B cell (primary cell): ENCODE data around the gene BCL2L13. TPM values are rescaled to one million over a fixed set of nuclear protein-coding genes. Genes with fewer than 3 reads are reported as not detected.

ENCODE experiments used
- ATAC-seq: fragments of 200-7000 bp; cut with Tn5 transposase; one replicate; pipeline ENCODE4 v1.10.0; 2021; ENCODE audit warnings: low read depth, mild to moderate bottlenecking, moderate number of reproducible peaks, moderate library complexity
- CTCF ChIA-PET: fragments of 350-600 bp; sonication (Branson Sonifier 250); formaldehyde crosslinking; loops from one replicate; lab custom pipeline; 2021; ENCODE audit warnings: antibody characterized with exemption, inconsistent platforms; lab: Charles Lee
- POLR2A ChIA-PET: fragments of 350-600 bp; sonication (Branson Sonifier 250); formaldehyde crosslinking; loops from one replicate; lab custom pipeline; 2021; ENCODE audit warnings: antibody characterized with exemption; lab: Charles Lee
- DNase-seq: peaks from one replicate; pipeline ENCODE4 v3.0.0; 2013
- H2AFZ ChIP-seq: 2 replicates; pipeline ENCODE4 v1.6.1; 2012; ENCODE audit warnings: mild to moderate bottlenecking, low read depth, low read length; ENCODE audit not compliant: insufficient read depth, poor library complexity, severe bottlenecking
- H3K27ac ChIP-seq, 2 donors: 1 replicate in 1 of 2; 2 replicates in 1 of 2; pipeline ENCODE4 v1.5.1; 2012 to 2013; ENCODE audit warnings: low read length in 2 of 2, mild to moderate bottlenecking in 2 of 2, moderate library complexity in 1 of 2
- H3K27me3 ChIP-seq, 4 experiments: fragments of 200-600 bp in 1 of 4; sonication (generic) in 1 of 4; replicated peaks in 1 of 4; 1 replicate in 2 of 4; 2 replicates in 2 of 4; pipeline versions ENCODE4 v1.6.1 to v1.7.0; 2013 to 2016; ENCODE audit warnings: low read length in 3 of 4, mild to moderate bottlenecking in 2 of 4, mixed read lengths in 1 of 4, moderate library complexity in 1 of 4; ENCODE audit not compliant: insufficient read depth in 4 of 4, control insufficient read depth in 3 of 4; ENCODE audit errors: control extremely low read depth in 1 of 4
- H3K36me3 ChIP-seq, 2 experiments: replicated peaks in 1 of 2; 1 replicate in 1 of 2; 2 replicates in 1 of 2; pipeline versions ENCODE4 v1.6.1 to v1.7.1; 2013; ENCODE audit warnings: low read length in 1 of 2; ENCODE audit not compliant: insufficient read depth in 2 of 2, control insufficient read depth in 1 of 2; ENCODE audit errors: control extremely low read depth in 1 of 2, extremely low read depth in 1 of 2
- H3K4me1 ChIP-seq, 2 donors: fragments of 200-600 bp in 1 of 2; sonication (generic) in 1 of 2; 1 replicate in 1 of 2; 2 replicates in 1 of 2; pipeline versions ENCODE4 v1.5.1 to v1.6.1; 2013 to 2017; ENCODE audit warnings: low read length in 2 of 2; ENCODE audit not compliant: control insufficient read depth in 2 of 2, insufficient read depth in 2 of 2
- H3K4me2 ChIP-seq: replicated peaks from 2 replicates; pipeline ENCODE3; 2012; ENCODE audit warnings: mild to moderate bottlenecking, low read depth, low read length; ENCODE audit not compliant: poor library complexity, severe bottlenecking
- H3K4me3 ChIP-seq, 5 experiments: fragments of 200-600 bp in 1 of 5; sonication (generic) in 1 of 5; 1 replicate in 3 of 5; 2 replicates in 2 of 5; pipeline versions ENCODE4 v1.5.1 to v1.7.0; 2011 to 2016; ENCODE audit warnings: low read length in 4 of 5, mild to moderate bottlenecking in 4 of 5, low read depth in 2 of 5, control low read depth in 1 of 5, moderate library complexity in 1 of 5; ENCODE audit not compliant: insufficient read depth in 1 of 5; ENCODE audit errors: control extremely low read depth in 1 of 5, extremely low read depth in 1 of 5
- H3K79me2 ChIP-seq: fragments of 200-600 bp; sonication (generic); one replicate; pipeline ENCODE4 v1.6.0; 2016; ENCODE audit warnings: low read length; ENCODE audit not compliant: control insufficient read depth, insufficient read depth
- H3K9ac ChIP-seq: fragments of 200-600 bp; sonication (generic); 2 replicates; pipeline ENCODE4 v1.6.1; 2017; ENCODE audit warnings: mild to moderate bottlenecking, low read length, moderate library complexity
- H3K9me3 ChIP-seq, 3 donors: one replicate each; pipeline versions ENCODE4 v1.6.1 to v1.7.1; 2013; ENCODE audit warnings: low read length in 2 of 3; ENCODE audit not compliant: control insufficient read depth in 2 of 3, insufficient read depth in 1 of 3; ENCODE audit errors: control extremely low read depth in 1 of 3
- H4K20me1 ChIP-seq: 2 replicates; pipeline ENCODE4 v1.6.0; 2012; ENCODE audit warnings: mild to moderate bottlenecking, low read length; ENCODE audit not compliant: insufficient read depth, control insufficient read depth, poor library complexity, severe bottlenecking
- H3K27ac Mint-ChIP-seq: one replicate; pipeline ENCODE4 v1.8.0; 2021; ENCODE audit warnings: mixed read lengths
- H3K27me3 Mint-ChIP-seq: one replicate; pipeline ENCODE4 v1.8.0; 2021; ENCODE audit warnings: mixed read lengths
- H3K4me1 Mint-ChIP-seq: one replicate; pipeline ENCODE4 v1.8.0; 2021; ENCODE audit warnings: mixed read lengths
- H3K4me3 Mint-ChIP-seq: one replicate; pipeline ENCODE4 v1.8.0; 2021; ENCODE audit warnings: mixed read lengths
- H3K9me3 Mint-ChIP-seq: one replicate; pipeline ENCODE4 v1.8.0; 2022; ENCODE audit warnings: mixed read lengths; ENCODE audit not compliant: insufficient read depth
- EZH2 ChIP-seq: IDR thresholded peaks from 2 replicates; pipeline ENCODE4 v1.6.1; 2012; ENCODE audit warnings: borderline replicate concordance, low read depth, mild to moderate bottlenecking, moderate library complexity, low read length; ENCODE audit not compliant: insufficient read depth, poor library complexity, severe bottlenecking
- WGBS: methylation state at CpG from one replicate; pipeline ENCODE4 v1.1.5; 2013; ENCODE audit warnings: missing lambda C conversion rate; ENCODE audit not compliant: insufficient coverage; 5-methylcytosine and 5-hydroxymethylcytosine counted together
- intact Hi-C: fragments of 100-400 bp; cut with micrococcal nuclease; formaldehyde crosslinking; loops from one replicate; pipeline ENCODE4 v1.10.0; 2022
- polyA plus RNA-seq: library from polyadenylated mRNA; depleted of rRNA; stranded (reverse); fragments of >200 nt; gene quantifications from 2 replicates; pipeline ENCODE4 v1.2.3, GENCODE V29; 2012
- small RNA-seq: library from RNA; depleted of rRNA; stranded (forward); fragments of <200 nt; gene quantifications from one replicate; pipeline ENCODE3, GENCODE V24; 2012; ENCODE audit warnings: low replicate concordance, low read depth; ENCODE audit not compliant: insufficient read length
- total RNA-seq, 2 donors: library from RNA; stranded (reverse); fragments of 120-200 nt in 1 of 2; gene quantifications; 1 replicate in 1 of 2; 2 replicates in 1 of 2; pipeline versions ENCODE4 v1.2.3 to v1.2.4, GENCODE V29; 2013 to 2022
- TF ChIP-seq, protein P1 (sequence below): fragments of 200-600 bp; IDR thresholded peaks from one replicate; pipeline ENCODE4 v1.8.0; 2022; ENCODE audit warnings: antibody characterized with exemption, mild to moderate bottlenecking

Gene BCL2L13
- total and polyA plus RNA-seq, 2 donors (not counting 1 experiment from before 2014, with no cell fraction given), result 19.2 to 29.9 TPM

GRCh38 chr22:17780116-17780740, 141.7 kb downstream of the BCL2L13 start:
- H3K4me3 ChIP-seq, result no peak overlapping the region
- Mint-ChIP-seq H3K9me3 (no peaks in the 10 kb centered on the region), H3K27me3 (no peaks in the 10 kb centered on the region), H3K4me3 (peak overlapping the region; percentile 52), H3K4me1 (peaks cover 68% of the 10 kb centered on the region), H3K27ac (peak overlapping the region; percentile 63)
- ChIA-PET CTCF (interaction anchor here (0.9 to 3.0 kb wide), 6 partner anchors 9 to 296 kb away, joined by 3 to 10 read pairs (median 4); no protein-coding TSS in a partner anchor), POLR2A (no interaction called here)
- peaks cover 11% of the 10 kb centered on the region for H4K20me1 ChIP-seq
- H3K4me1 ChIP-seq, result peaks cover 47 to 66% of the 10 kb centered on the region in 2 donors
- TF ChIP-seq, protein P1, sequence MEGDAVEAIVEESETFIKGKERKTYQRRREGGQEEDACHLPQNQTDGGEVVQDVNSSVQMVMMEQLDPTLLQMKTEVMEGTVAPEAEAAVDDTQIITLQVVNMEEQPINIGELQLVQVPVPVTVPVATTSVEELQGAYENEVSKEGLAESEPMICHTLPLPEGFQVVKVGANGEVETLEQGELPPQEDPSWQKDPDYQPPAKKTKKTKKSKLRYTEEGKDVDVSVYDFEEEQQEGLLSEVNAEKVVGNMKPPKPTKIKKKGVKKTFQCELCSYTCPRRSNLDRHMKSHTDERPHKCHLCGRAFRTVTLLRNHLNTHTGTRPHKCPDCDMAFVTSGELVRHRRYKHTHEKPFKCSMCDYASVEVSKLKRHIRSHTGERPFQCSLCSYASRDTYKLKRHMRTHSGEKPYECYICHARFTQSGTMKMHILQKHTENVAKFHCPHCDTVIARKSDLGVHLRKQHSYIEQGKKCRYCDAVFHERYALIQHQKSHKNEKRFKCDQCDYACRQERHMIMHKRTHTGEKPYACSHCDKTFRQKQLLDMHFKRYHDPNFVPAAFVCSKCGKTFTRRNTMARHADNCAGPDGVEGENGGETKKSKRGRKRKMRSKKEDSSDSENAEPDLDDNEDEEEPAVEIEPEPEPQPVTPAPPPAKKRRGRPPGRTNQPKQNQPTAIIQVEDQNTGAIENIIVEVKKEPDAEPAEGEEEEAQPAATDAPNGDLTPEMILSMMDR, result no peak
- no peak for TF ChIP-seq EZH2
- intact Hi-C loops, result no loop called here
- no peaks in the 10 kb centered on the region for H3K36me3 ChIP-seq
- H3K9me3 ChIP-seq, result peaks cover 0 to 12% (median 0%) of the 10 kb centered on the region in 3 donors
- no peaks in the 10 kb centered on the region for H3K27me3 ChIP-seq
- peaks cover 32% of the 10 kb centered on the region for H3K79me2 ChIP-seq
- H3K27ac ChIP-seq, result no peak overlapping the region
- H3K4me2 ChIP-seq, result peak overlapping the region; percentile 88
- H3K9ac ChIP-seq, result no peak overlapping the region
- ATAC-seq (no peak), DNase-seq (no peak)
- no peak overlapping the region for H2AFZ ChIP-seq
- 64% methylated on average over 16 of the region's 19 CpGs for WGBS

Small RNAs within 50 kb of the gene (small RNA-seq; reads per million reads assigned to genes)
- gene MIR3198-1, result not detected

Other genes starting within 250 kb of the BCL2L13 start
- gene SLC25A18, start 75.3 kb upstream of the BCL2L13 start, total RNA-seq, result not detected in 2 replicates
- gene SLC25A18, start 75.3 kb upstream of the BCL2L13 start, polyA plus RNA-seq, result not detected in 2 replicates
- gene ATP6V1E1, start 10.0 kb upstream of the BCL2L13 start, total RNA-seq, result 82.6 and 82.9 TPM in 2 replicates
- gene ATP6V1E1, start 10.0 kb upstream of the BCL2L13 start, polyA plus RNA-seq, result 51.3 and 51.8 TPM in 2 replicates
- gene BID, start 135.7 kb downstream of the BCL2L13 start, total RNA-seq, result 23.3 and 24.0 TPM in 2 replicates
- 9.2 and 17.5 TPM in 2 replicates for gene BID, start 135.7 kb downstream of the BCL2L13 start, polyA plus RNA-seq